T follicular helper cell (primary cell): ENCODE data around the gene ERFE.
"Not testable (repeated sequence)": the region's sequence is repeated elsewhere in the genome, so short reads cannot be mapped to it uniquely, and the experiment has no call there.

Source experiments
- DNase-seq: peaks from one replicate; pipeline ENCODE4 v3.0.0-alpha.2; 2020; ENCODE audit warnings: low read depth

The ERFE gene

GRCh38 chr2:238169708-238170251, 11.0 kb downstream of the ERFE start:
- no peak for DNase-seq

- no peak for DNase-seq
Observed at GRCh38 chr2:238170386-238171071, 11.8 kb downstream of the ERFE start.

- DNase-seq = not testable (repeated sequence)
Observed at GRCh38 chr2:238171072-238171431, 12.3 kb downstream of the ERFE start.

- DNase-seq = no peak
Observed at GRCh38 chr2:238171575-238172187, 12.9 kb downstream of the ERFE start.

GRCh38 chr2:238172439-238172838, 13.7 kb downstream of the ERFE start:
- DNase-seq = no peak

GRCh38 chr2:238173692-238174091, 14.9 kb downstream of the ERFE start:
- DNase-seq = no peak

GRCh38 chr2:238174291-238174690, 15.5 kb downstream of the ERFE start:
- DNase-seq = no peak

GRCh38 chr2:238174701-238175100, 15.9 kb downstream of the ERFE start:
- DNase-seq = no peak

- DNase-seq = no peak
Observed at GRCh38 chr2:238176613-238177012, 17.8 kb downstream of the ERFE start.

- no peak for DNase-seq
Observed at GRCh38 chr2:238180554-238180953, 21.8 kb downstream of the ERFE start.

GRCh38 chr2:238182362-238182761, 23.6 kb downstream of the ERFE start:
- no peak for DNase-seq

GRCh38 chr2:238183821-238184220, 25.1 kb downstream of the ERFE start:
- DNase-seq = no peak

DNA sequence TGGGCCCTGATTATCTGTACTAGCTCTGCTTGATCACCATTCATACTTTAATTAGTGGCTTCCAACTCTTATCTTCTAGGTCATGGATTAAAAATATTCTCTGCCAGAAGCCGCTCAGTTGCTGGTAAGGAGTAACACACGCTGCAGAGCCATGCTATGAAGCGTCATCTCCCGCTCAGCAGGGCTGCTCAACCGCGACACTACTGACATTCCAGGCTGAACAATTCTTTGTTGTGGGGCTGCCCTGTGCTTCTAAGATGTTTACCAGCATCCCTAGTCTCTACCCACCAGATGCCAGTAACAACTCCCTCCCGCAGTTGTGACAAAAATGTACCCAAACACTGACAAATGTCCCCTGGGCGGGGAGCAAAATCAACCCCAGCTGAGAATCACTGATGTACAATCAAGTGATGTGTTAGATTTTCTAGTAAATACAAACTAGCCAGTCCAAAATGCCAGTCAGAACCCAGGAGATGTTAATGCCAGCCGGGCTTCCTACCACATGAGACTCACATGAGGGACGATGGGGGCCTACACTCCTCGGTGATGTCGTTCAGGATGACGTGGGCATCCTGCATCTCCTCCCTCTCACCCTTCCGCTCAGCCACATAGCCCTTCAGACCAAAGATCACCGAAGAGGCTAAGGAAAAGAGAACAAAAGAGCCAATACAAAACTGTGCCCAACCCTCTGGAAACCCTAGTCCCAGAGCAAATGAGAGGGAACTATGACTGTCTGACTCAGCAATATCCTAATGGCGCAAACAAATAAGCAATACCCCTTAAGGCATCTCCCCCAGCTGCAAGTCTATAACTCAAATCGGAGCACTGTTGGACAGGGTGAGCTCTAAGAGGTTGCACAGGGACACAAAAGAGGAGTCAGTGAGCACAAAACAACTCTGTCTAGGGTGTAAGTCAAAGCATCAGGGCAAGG, 29.1 kb downstream of the ERFE start:
- no peak for DNase-seq

DNA sequence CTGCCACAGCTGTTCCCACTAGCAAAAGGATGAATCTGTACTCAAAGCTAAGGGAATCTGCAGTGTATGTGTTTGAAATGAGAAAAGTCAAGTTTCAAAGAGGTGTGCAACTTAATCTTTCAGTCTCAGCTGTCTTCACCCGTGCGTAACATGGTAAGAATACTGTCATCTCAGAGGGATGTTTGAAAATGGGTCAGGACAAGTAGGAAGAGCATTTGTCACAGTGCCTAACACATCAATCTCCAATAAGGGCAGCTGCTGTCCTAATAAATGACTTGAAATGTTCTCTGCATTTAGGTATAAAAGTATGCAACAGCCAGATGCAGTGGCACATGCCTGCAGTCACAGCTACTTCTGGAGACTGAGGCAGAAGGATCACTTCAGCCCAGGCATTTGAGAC, 31.7 kb downstream of the ERFE start:
- no peak for DNase-seq

GRCh38 chr2:238202326-238203093, 43.7 kb downstream of the ERFE start:
- no peak for DNase-seq

DNA sequence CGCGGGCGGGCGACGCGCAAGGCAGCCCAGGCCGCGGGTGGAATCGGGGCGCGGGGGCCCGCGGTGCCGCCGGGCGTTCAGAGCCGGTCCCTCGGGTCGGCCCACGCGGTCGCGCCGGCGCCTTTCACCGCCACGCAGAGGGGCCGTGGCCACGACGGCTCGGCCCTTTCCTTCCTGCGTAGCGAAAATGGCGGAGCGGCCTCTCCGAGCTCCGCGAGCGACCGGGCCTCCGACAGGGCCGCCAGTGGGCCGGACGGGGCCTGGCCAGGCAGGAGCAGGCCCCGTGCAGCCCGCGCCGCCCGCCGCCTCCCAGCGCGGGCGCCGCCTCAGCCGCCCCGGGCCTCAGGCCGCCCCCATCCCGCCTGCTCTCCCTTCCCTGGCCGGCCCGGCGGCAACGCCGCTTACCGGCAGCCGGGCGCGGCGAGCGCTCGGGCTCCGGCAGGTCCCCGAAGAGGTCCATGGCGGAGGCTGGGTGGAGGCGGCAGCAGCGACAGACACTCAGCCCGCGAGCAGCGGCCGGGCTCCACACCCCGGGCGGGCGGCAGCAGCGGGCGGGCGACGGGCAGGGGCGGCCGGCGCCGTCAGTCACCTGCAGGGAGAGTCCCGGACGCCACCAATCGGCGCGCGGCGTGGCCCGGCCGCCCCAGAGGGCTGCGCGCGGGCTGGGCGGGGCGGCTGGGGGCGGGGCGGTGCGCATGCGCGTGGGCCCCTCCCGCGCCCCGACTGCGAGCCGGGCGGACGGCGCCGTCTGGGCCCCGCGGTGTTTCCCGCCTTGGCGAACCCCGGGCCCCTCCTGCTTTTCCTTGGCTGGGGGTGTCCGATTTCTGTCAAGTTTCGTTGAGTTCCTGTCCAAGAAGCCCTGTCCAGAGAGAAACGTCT, 44.6 kb downstream of the ERFE start, which contains the start of gene ILKAP:
Gene ILKAP, minus strand, starts transcription at position 602 of the 879 bp plus-strand sequence. Its CDS starts 142 bp downstream, at position 460.
- DNase-seq = peak; percentile 86

GRCh38 chr2:238203973-238204683, 45.4 kb downstream of the ERFE start:
- DNase-seq = no peak

GRCh38 chr2:238207006-238207405, 48.2 kb downstream of the ERFE start:
- DNase-seq = no peak

DNA sequence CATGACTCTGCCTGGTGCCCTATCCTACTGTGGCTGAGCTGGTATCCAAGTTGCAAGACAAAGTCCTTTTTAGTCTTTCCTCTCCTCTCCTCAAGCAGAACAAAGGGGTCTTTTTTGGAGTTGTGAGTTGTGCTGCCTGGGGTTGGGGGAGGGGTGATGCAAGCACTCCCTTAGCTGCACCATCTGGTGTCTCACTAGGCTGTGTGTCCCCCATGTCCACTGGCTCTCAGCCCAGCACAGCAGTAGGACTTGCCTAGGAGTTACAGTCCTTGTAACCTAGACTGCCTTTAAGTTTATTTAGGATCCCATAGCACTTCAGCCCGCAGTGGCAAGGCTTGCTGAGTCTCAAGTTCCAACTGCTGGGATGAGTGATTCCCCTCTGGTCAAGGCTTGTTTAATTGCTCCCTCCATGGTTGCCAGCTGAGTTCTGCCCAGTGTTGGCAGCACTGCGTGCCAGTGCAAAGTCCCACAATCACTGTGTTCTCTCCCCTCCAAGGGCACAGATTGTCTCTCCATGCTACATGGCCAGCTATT, 57.9 kb downstream of the ERFE start:
- no peak for DNase-seq
